GM23248 (cell line): Measurements from ENCODE around the gene STIL. TPM values are rescaled to one million over a fixed set of nuclear protein-coding genes. Genes with fewer than 3 reads are reported as not detected.
"Not testable (repeated sequence)": the region's sequence is repeated elsewhere in the genome, so short reads cannot be mapped to it uniquely, and the experiment has no call there.

ENCODE experiments used
- DNase-seq: peaks from one replicate; pipeline ENCODE4 v3.0.0-alpha.2; 2015
- H2AFZ ChIP-seq: fragments of 200-600 bp; sonication (generic); 2 replicates; pipeline ENCODE4 v1.6.1; 2016; ENCODE audit warnings: antibody characterized with exemption
- H3F3A ChIP-seq: fragments of 200-600 bp; sonication (generic); 2 replicates; pipeline ENCODE4 v1.6.1; 2016; ENCODE audit warnings: mild to moderate bottlenecking, antibody characterized with exemption, mixed run types; ENCODE audit not compliant: insufficient read depth
- H3K27ac ChIP-seq: fragments of 200-600 bp; sonication (generic); 2 replicates; pipeline ENCODE4 v1.5.1; 2016; ENCODE audit warnings: mild to moderate bottlenecking
- H3K27me3 ChIP-seq: fragments of 200-600 bp; sonication (generic); replicated peaks from 2 replicates; pipeline ENCODE4 v1.6.1; 2016; ENCODE audit warnings: mild to moderate bottlenecking; ENCODE audit not compliant: insufficient read depth
- H3K36me3 ChIP-seq: fragments of 200-600 bp; sonication (generic); 2 replicates; pipeline ENCODE4 v1.6.1; 2016; ENCODE audit warnings: low read depth, mild to moderate bottlenecking
- H3K4me1 ChIP-seq: fragments of 200-600 bp; sonication (generic); 2 replicates; pipeline ENCODE4 v1.6.1; 2016; ENCODE audit warnings: mild to moderate bottlenecking; ENCODE audit not compliant: insufficient read depth
- H3K4me2 ChIP-seq: fragments of 200-600 bp; sonication (generic); one replicate; pipeline ENCODE4 v1.6.1; 2016; ENCODE audit warnings: mild to moderate bottlenecking; ENCODE audit not compliant: unreplicated experiment
- H3K4me3 ChIP-seq: fragments of 200-600 bp; sonication (generic); 2 replicates; pipeline ENCODE4 v1.5.1; 2016; ENCODE audit warnings: mild to moderate bottlenecking
- H3K79me2 ChIP-seq: fragments of 200-600 bp; sonication (generic); 2 replicates; pipeline ENCODE4 v1.6.1; 2016; ENCODE audit warnings: mild to moderate bottlenecking; ENCODE audit not compliant: insufficient read depth
- H3K9ac ChIP-seq: fragments of 200-600 bp; sonication (generic); 2 replicates; pipeline ENCODE4 v1.6.1; 2016; ENCODE audit warnings: mild to moderate bottlenecking
- H3K9me2 ChIP-seq: fragments of 200-600 bp; sonication (generic); 2 replicates; pipeline ENCODE4 v1.6.1; 2016; ENCODE audit warnings: mixed run types, mild to moderate bottlenecking, moderate library complexity; ENCODE audit not compliant: insufficient read depth
- H3K9me3 ChIP-seq: fragments of 200-600 bp; sonication (generic); one replicate; pipeline ENCODE4 v1.6.1; 2017; ENCODE audit warnings: low read depth
- H4K20me1 ChIP-seq: fragments of 200-600 bp; sonication (generic); 2 replicates; pipeline ENCODE4 v1.6.0; 2016; ENCODE audit not compliant: insufficient read depth
- EZH2 ChIP-seq: fragments of 200-600 bp; sonication (generic); IDR thresholded peaks from 2 replicates; pipeline ENCODE4 v1.6.1; 2018; ENCODE audit warnings: antibody characterized with exemption, mild to moderate bottlenecking; ENCODE audit not compliant: insufficient read depth, poor library complexity, severe bottlenecking
- EZH2phosphoT487 ChIP-seq: fragments of 200-600 bp; sonication (generic); IDR thresholded peaks from 2 replicates; pipeline ENCODE4 v1.6.1; 2018; ENCODE audit warnings: antibody characterized with exemption, moderate library complexity, mild to moderate bottlenecking, low read depth; ENCODE audit not compliant: insufficient read depth
- WGBS, 2 experiments: methylation state at CpG; one replicate each; pipeline ENCODE4 v1.1.6; 2015 to 2017; ENCODE audit warnings: low lambda C conversion rate in 2 of 2, low coverage in 1 of 2; ENCODE audit errors: missing lambda C conversion rate in 2 of 2; 5-methylcytosine and 5-hydroxymethylcytosine counted together
- in situ Hi-C: fragments of 300-500 bp; cut with MboI; formaldehyde crosslinking; loops from 2 replicates; pipeline ENCODE4 v1.15.0; 2020
- polyA plus RNA-seq: library from polyadenylated mRNA; unstranded; fragments of >200 nt; fragmentation: Nextera tagmentation; extraction: Ambion mirVana; gene quantifications from 2 replicates; pipeline ENCODE4 v1.2.1, GENCODE V29; 2016
- total RNA-seq: library from RNA; depleted of rRNA; stranded (reverse); fragments of >200 nt; shearing (Covaris generic); gene quantifications from 2 replicates; pipeline ENCODE4 v1.2.3, GENCODE V29; 2014

STIL gene
- total and polyA plus RNA-seq, 2 experiments from 2014 or later, result 7.2 to 17.1 TPM

- in situ Hi-C loops, result no loop called here
- Histone ChIP-seq H3F3A (peaks cover 3% of the 10 kb centered on the region; the same call in 1 of the 2 replicates), H3K36me3 (no peaks in the 10 kb centered on the region), H2AFZ (no peak overlapping the region), H3K9ac (no peak overlapping the region), H3K4me1 (0 out of 2 replicates have a peak, but pooled peaks cover 9% of the 10 kb centered on the region), H3K4me3 (no peak overlapping the region), H3K79me2 (peaks cover 100% of the 10 kb centered on the region), H3K9me3 (no peaks in the 10 kb centered on the region), H3K27me3 (no peaks in the 10 kb centered on the region), H3K27ac (no peak overlapping the region), H3K4me2 (no peak overlapping the region), H4K20me1 (peaks cover 9% of the 10 kb centered on the region), H3K9me2 (no peaks in the 10 kb centered on the region; the same call in 1 of the 2 replicates)
- no peak for DNase-seq
- TF ChIP-seq EZH2phosphoT487, result no peak
- TF ChIP-seq EZH2, result no peak
- 91 to 100% methylated on average over 1 of the region's 1 CpG for WGBS, 2 experiments
Observed at GRCh38 chr1:47348246-47348645, 34.3 kb upstream of the STIL start.

DNA sequence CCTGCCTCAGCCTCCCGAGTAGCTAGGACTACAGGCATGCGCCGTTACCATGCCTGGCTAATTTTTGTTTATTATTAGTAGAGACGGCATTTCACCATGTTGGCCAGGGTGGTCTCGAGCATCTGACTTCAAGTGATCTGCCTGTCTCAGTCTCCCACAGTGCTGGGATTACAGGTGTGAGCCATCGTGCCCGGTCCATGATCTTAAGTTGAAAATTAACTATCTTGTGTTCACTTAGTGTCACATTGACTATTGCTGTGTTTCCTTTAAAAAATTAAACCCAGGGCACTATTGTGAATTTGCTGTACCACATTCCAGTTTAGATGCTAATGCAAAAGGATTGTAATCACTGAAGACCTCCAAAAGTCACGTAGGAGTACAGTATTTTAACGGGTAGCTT is 33.8 kb upstream of the STIL start:
- no peak overlapping the region for H2AFZ ChIP-seq
- no peak overlapping the region for H3K9ac ChIP-seq
- no peaks in the 10 kb centered on the region for H3K27me3 ChIP-seq
- H3K9me2 ChIP-seq, result no peaks in the 10 kb centered on the region; the same call in 1 of the 2 replicates
- no peaks in the 10 kb centered on the region; the same call in 1 of the 2 replicates for H3K36me3 ChIP-seq
- WGBS, 2 experiments, result 89 to 90% methylated on average over 9 of the region's 9 CpGs
- no peak overlapping the region for H3K4me3 ChIP-seq
- peaks cover 3% of the 10 kb centered on the region; the same call in 1 of the 2 replicates for H3F3A ChIP-seq
- no peak overlapping the region for H3K27ac ChIP-seq
- H3K79me2 ChIP-seq, result peaks cover 100% of the 10 kb centered on the region
- H3K4me2 ChIP-seq, result no peak overlapping the region
- H3K4me1 ChIP-seq, result 0 out of 2 replicates have a peak, but pooled peaks cover 9% of the 10 kb centered on the region
- no peak for TF ChIP-seq EZH2phosphoT487
- TF ChIP-seq EZH2, result no peak
- no peak for DNase-seq
- in situ Hi-C loops, result no loop called here
- peaks cover 9% of the 10 kb centered on the region; the same call in 1 of the 2 replicates for H4K20me1 ChIP-seq
- no peaks in the 10 kb centered on the region for H3K9me3 ChIP-seq

GRCh38 chr1:47346979-47347378 is 33.0 kb upstream of the STIL start:
- 96 to 97% methylated on average over 4 to 5 of the region's 5 CpGs for WGBS, 2 experiments
- H3F3A ChIP-seq, H3K9ac ChIP-seq, H3K27ac ChIP-seq, H3K27me3 ChIP-seq, H3K9me2 ChIP-seq, H3K4me2 ChIP-seq, H4K20me1 ChIP-seq, H3K9me3 ChIP-seq, DNase-seq, H3K36me3 ChIP-seq, in situ Hi-C loops, H3K4me3 ChIP-seq, H2AFZ ChIP-seq, H3K4me1 ChIP-seq: not testable (repeated sequence)
- H3K79me2 ChIP-seq, result peaks cover 100% of the 10 kb centered on the region

DNA sequence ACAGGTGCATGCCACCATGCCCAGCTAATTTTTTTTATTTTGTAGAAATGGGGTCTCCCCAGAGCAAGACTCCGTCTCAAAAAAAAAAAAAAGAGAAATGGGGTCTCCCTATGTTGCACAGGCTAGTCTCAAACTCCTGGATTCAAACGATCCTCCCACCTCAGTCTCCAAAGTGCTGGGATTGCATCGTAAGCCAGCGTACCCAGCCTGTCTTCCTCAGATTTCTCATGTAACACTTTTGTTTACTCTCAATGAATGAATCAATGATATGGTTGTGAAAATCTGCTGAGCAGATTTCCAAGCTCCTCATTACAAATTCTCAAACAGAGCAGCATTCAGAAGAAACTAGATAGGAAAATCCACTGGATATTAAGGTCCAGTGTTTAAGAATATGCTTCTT is 26.3 kb upstream of the STIL start:
- H3K79me2 ChIP-seq, result peaks cover 100% of the 10 kb centered on the region
- H3F3A ChIP-seq, result peaks cover 6% of the 10 kb centered on the region

More for the DNA sequence above, 26.3 kb upstream of the STIL start:
- Histone ChIP-seq H3K9me2 (no peaks in the 10 kb centered on the region), H3K4me3 (no peak overlapping the region), H3K9ac (no peak overlapping the region), H3K36me3 (no peaks in the 10 kb centered on the region; the same call in 1 of the 2 replicates), H3K4me2 (no peak overlapping the region), H3K27ac (no peak overlapping the region), H3K4me1 (peaks cover 10% of the 10 kb centered on the region), H3K27me3 (no peaks in the 10 kb centered on the region), H4K20me1 (no peaks in the 10 kb centered on the region), H2AFZ (no peak overlapping the region), H3K9me3 (no peaks in the 10 kb centered on the region)
- in situ Hi-C loops, result no loop called here
- TF ChIP-seq EZH2 (no peak), EZH2phosphoT487 (no peak)
- WGBS, 2 experiments, result 55 to 63% methylated on average over 4 of the region's 4 CpGs
- peak; percentile 44 for DNase-seq
